Right lobe of liver (tissue), 4 donors: Measurements from ENCODE around the gene PI16.
"Not testable (repeated sequence)": the region's sequence is repeated elsewhere in the genome, so short reads cannot be mapped to it uniquely, and the experiment has no call there.

Source experiments
- CTCF ChIP-seq, 4 donors: fragments of 200-600 bp in 3 of 4; fragments of 450-650 bp in 1 of 4; IDR thresholded peaks; one replicate each; pipeline versions ENCODE4 v1.5.1 to v1.8.0; 2016 to 2022; ENCODE audit warnings: antibody characterized with exemption in 4 of 4, mild to moderate bottlenecking in 2 of 4
- POLR2A ChIP-seq: fragments of 450-650 bp; IDR thresholded peaks from one replicate; pipeline ENCODE4 v1.6.1; 2017; ENCODE audit warnings: antibody characterized with exemption, mild to moderate bottlenecking
- donor health status: DM: no; HTN: no; CAD: no.
- donor health status: DM: no; HTN: no; CAD: no.
- donor health status: DM: no; HTN: yes; CAD: no.

- not testable (repeated sequence) for TF ChIP-seq CTCF (IDR thresholded peaks at IDR 0.05); POLR2A
These were observed 35.9 kb downstream of the PI16 start for GRCh38 chr6:36990401-36990800.
